D721Med (cell line): ENCODE measurements around the gene MIER2.
A peak's percentile ranks its signal among the peaks of the same experiment; 100 is the strongest.

Experiments
- DNase-seq: peaks from one replicate; pipeline ENCODE4 v3.0.0; 2011; ENCODE audit warnings: low spot score; ENCODE audit not compliant: insufficient read length
- FAIRE-seq: peaks from 2 replicates; lab custom pipeline; 2011; peaks lifted over from hg19 to GRCh38; lab: Jason Lieb, UNC
- TF ChIP-seq, protein P1 (sequence below): IDR thresholded peaks from 2 replicates; pipeline ENCODE4 v1.5.1; 2012; ENCODE audit warnings: mild to moderate bottlenecking, control low read depth; ENCODE audit not compliant: insufficient read depth; ENCODE audit errors: missing control alignments

MIER2 gene

DNA sequence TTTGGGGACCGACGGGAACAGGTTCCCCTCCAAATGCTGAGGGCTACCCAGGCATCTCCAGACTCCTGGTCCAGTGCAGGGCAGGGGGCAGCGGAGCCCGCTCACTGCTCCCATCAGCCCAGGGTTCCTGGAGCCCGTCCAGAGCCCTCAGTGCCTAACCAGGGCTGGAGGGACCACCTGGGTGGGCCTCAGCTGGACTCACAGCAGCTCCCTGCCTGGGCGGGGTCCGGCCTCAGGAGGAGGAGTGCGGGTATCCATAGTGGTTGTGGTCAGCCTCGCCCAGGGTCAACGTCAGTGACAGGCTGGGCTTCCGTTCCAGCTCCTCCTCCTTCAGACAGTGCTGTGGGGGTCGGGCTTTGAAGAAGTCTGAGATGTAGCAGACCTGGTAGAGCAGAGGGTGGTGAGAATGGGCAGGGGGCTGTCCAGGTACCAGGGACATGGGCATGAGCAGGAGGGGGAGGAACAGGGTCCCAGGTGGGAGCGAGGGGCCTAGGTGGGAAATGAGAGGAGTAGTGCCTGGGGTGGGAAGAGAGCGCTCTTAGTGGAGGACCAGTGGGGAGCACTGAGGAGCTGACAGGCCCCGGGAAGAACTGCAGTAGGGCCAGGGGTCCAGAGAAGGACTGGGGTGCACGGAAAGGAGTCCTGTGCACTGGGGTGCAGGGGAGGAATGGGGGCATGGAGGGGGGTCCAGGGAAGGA is 63.3 kb downstream of the MIER2 start:
- DNase-seq (no peak), FAIRE-seq (no peak)
- TF ChIP-seq, protein P1, sequence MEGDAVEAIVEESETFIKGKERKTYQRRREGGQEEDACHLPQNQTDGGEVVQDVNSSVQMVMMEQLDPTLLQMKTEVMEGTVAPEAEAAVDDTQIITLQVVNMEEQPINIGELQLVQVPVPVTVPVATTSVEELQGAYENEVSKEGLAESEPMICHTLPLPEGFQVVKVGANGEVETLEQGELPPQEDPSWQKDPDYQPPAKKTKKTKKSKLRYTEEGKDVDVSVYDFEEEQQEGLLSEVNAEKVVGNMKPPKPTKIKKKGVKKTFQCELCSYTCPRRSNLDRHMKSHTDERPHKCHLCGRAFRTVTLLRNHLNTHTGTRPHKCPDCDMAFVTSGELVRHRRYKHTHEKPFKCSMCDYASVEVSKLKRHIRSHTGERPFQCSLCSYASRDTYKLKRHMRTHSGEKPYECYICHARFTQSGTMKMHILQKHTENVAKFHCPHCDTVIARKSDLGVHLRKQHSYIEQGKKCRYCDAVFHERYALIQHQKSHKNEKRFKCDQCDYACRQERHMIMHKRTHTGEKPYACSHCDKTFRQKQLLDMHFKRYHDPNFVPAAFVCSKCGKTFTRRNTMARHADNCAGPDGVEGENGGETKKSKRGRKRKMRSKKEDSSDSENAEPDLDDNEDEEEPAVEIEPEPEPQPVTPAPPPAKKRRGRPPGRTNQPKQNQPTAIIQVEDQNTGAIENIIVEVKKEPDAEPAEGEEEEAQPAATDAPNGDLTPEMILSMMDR = no peak

DNA sequence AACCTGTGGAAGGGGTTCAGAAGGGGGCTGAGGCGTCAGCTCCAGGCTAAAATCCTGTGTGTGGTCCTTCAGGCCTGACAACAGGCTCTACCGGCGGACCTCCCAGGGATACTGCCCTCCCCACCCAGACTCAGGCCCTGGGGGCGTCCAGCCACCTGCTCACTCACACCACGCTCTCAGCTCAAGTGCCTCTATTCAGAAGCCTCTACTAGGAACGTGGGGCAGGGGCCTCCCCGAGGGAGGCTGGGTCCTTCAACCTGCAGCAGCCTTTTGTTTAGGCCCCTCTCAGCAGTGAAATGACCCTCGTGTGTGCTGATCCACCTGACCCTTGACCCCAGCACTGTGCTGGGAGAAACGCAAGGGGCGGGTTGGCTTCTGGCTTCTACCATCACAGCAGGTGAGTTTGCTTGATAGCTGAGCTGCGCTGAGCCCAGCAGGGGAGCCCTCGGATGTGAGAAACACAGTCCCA is 64.0 kb downstream of the MIER2 start:
- FAIRE-seq (no peak), DNase-seq (no peak)
- TF ChIP-seq, protein P1 = no peak

GRCh38 chr19:279656-280055 is 64.9 kb downstream of the MIER2 start:
- no peak for FAIRE-seq
- DNase-seq = no peak
- TF ChIP-seq, protein P1 = no peak

DNA sequence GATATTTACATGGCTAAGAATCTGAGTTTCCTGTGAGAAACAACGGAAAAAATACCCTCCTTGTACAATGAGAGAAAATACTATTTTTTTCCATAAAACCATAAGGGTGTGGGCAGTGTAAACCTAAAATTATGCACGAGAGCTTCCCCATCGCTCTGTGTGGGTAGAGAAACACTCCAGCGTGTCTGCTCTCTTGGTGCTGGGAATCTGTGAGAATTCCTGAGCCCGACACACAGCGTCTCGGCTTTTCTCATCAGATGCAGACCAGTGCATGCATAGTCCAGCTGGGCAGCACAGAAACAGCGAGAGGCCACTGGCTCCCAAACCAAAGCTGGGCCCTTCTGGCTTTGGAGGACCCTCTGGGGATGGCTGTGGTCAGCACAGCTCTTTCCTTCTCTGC is 65.4 kb downstream of the MIER2 start:
- DNase-seq (no peak), FAIRE-seq (no peak)
- TF ChIP-seq, protein P1 = no peak

- TF ChIP-seq, protein P1 = no peak
- DNase-seq (peak; percentile 13), FAIRE-seq (no peak)
Measured at GRCh38 chr19:277581-278165, 66.9 kb downstream of the MIER2 start.

DNA sequence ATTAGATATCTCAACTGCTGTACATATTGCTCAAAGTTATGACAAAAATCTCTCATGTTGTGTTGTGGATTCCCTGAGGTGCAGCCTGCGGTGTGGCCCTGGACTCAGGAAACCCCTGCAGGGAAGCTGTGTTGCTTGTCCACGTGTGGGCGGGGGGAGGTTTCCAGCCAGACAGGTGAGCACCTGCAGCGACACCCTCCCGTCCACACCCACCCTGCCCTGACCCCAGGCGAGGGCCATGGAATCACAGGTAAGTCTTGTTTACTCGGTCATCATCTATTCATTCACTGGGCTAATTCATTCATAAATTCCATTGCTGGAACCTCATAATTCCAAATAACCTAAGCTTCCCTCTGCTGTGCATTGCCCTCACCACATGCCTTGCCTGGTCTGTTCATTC is 67.5 kb downstream of the MIER2 start:
- TF ChIP-seq, protein P1 = no peak
- FAIRE-seq = no peak
- no peak for DNase-seq
